HCT116 (cell line): ENCODE measurements around the gene RBM23. TPM values are rescaled to one million over a fixed set of nuclear protein-coding genes. Genes with fewer than 3 reads are reported as not detected.

Experiments
- ATAC-seq: fragments of 200-7000 bp; cut with Tn5 transposase; 2 replicates; pipeline ENCODE4 v1.9.1; 2020; ENCODE audit warnings: mild to moderate bottlenecking, moderate library complexity
- BruUV-seq: library from RNA; stranded (reverse); fragments of 400-500 nt; replicated peaks from 2 replicates; lab custom pipeline; 2021; lab: Mats Ljungman, UMichigan
- CTCF ChIA-PET: fragments of 300-600 bp; sonication (Branson Sonifier 250); formaldehyde crosslinking; loops from one replicate; lab custom pipeline; 2021; ENCODE audit warnings: antibody characterized with exemption; lab: Charles Lee
- POLR2A ChIA-PET: fragments of 300-600, 350-600 bp; sonication (Branson Sonifier 250); formaldehyde crosslinking; loops from one replicate; lab custom pipeline; 2021; ENCODE audit warnings: antibody characterized with exemption; lab: Charles Lee
- RAD21 ChIA-PET, 2 experiments: fragments of 300-600 bp; sonication (Branson Sonifier 250); formaldehyde crosslinking; loops; one replicate each; lab custom pipeline; 2023; ENCODE audit warnings: low total read pairs in 2 of 2; ENCODE audit not compliant: uncharacterized antibody in 2 of 2, unreplicated experiment in 2 of 2, low non-redundant PET in 1 of 2; lab: Charles Lee
- DNase-seq: peaks from one replicate; pipeline ENCODE4 v3.0.0-alpha.2; 2010; ENCODE audit warnings: low read depth, low spot score
- H2AFZ ChIP-seq: fragments of 200-600 bp; shearing (Covaris generic), sonication (generic); 2 replicates; pipeline ENCODE4 v1.6.1; 2017; ENCODE audit warnings: low read depth, mixed run types, mixed read lengths, antibody characterized with exemption, low read length; ENCODE audit not compliant: poor library complexity, severe bottlenecking
- H3K27ac ChIP-seq: 2 replicates; pipeline ENCODE4 v1.5.1; 2012; ENCODE audit warnings: low read depth, low read length
- H3K27me3 ChIP-seq: fragments of 200-600 bp; sonication (generic); 2 replicates; pipeline ENCODE4 v1.6.1; 2016; ENCODE audit warnings: mixed run types, low read length, mixed read lengths; ENCODE audit not compliant: insufficient read depth
- H3K36me3 ChIP-seq, 2 experiments: fragments of 200-500 bp in 1 of 2; fragments of 200-600 bp in 1 of 2; sonication (Bioruptor generic) in 1 of 2; sonication (generic) in 1 of 2; 2 replicates each; pipeline versions ENCODE4 v1.5.1 to v1.6.1; 2014 to 2016; ENCODE audit warnings: low read length in 2 of 2, inconsistent platforms in 1 of 2, mixed read lengths in 1 of 2, mixed run types in 1 of 2; ENCODE audit not compliant: insufficient read depth in 2 of 2, control insufficient read depth in 1 of 2
- H3K4me1 ChIP-seq, 2 experiments: fragments of 200-600 bp in 1 of 2; sonication (generic) in 1 of 2; 2 replicates each; pipeline versions ENCODE4 v1.5.1 to v1.6.1; 2012 to 2017; ENCODE audit warnings: low read length in 2 of 2, inconsistent platforms in 1 of 2, mild to moderate bottlenecking in 1 of 2, mixed read lengths in 1 of 2, mixed run types in 1 of 2, moderate library complexity in 1 of 2; ENCODE audit not compliant: insufficient read depth in 2 of 2, control insufficient read depth in 1 of 2
- H3K4me2 ChIP-seq: fragments of 200-600 bp; sonication (generic); 2 replicates; pipeline ENCODE4 v1.6.1; 2017; ENCODE audit warnings: mixed run types, low read length, mixed read lengths
- H3K4me3 ChIP-seq, 2 experiments: fragments of 200-600 bp in 1 of 2; sonication (generic) in 1 of 2; replicated peaks in 1 of 2; 2 replicates each; pipeline ENCODE4 v1.5.1; 2011 to 2016; ENCODE audit warnings: low read length in 2 of 2, control low read depth in 1 of 2, low read depth in 1 of 2, mild to moderate bottlenecking in 1 of 2, mixed read lengths in 1 of 2, mixed run types in 1 of 2
- H3K79me2 ChIP-seq: fragments of 200-600 bp; sonication (generic); 2 replicates; pipeline ENCODE4 v1.6.1; 2017; ENCODE audit warnings: mild to moderate bottlenecking, mixed run types, low read length, moderate library complexity, mixed read lengths; ENCODE audit not compliant: insufficient read depth
- H3K9ac ChIP-seq: fragments of 200-600 bp; sonication (generic); 2 replicates; pipeline ENCODE4 v1.6.1; 2016; ENCODE audit warnings: low read length, mixed read lengths
- H3K9me2 ChIP-seq: fragments of 200-600 bp; sonication (generic), shearing (Covaris generic); 2 replicates; pipeline ENCODE4 v1.6.1; 2017; ENCODE audit warnings: mixed run types, mild to moderate bottlenecking, moderate library complexity; ENCODE audit not compliant: insufficient read depth
- H3K9me3 ChIP-seq, 2 experiments: fragments of 200-500 bp in 1 of 2; fragments of 200-600 bp in 1 of 2; sonication (Bioruptor generic) in 1 of 2; sonication (generic) in 1 of 2; 2 replicates each; pipeline ENCODE4 v1.6.1; 2014 to 2017; ENCODE audit warnings: low read length in 2 of 2, mixed read lengths in 2 of 2, inconsistent platforms in 1 of 2, low read depth in 1 of 2, mild to moderate bottlenecking in 1 of 2, mixed run types in 1 of 2, moderate library complexity in 1 of 2; ENCODE audit not compliant: control insufficient read depth in 1 of 2, insufficient read depth in 1 of 2
- H4K20me1 ChIP-seq: fragments of 200-600 bp; sonication (generic), shearing (Covaris generic); 2 replicates; pipeline ENCODE4 v1.6.1; 2017; ENCODE audit warnings: mixed run types, mild to moderate bottlenecking, moderate library complexity; ENCODE audit not compliant: insufficient read depth
- CEBPB ChIP-seq: IDR thresholded peaks from 2 replicates; pipeline ENCODE4 v1.6.1; 2012; ENCODE audit warnings: low read depth
- FOSL1 ChIP-seq: IDR thresholded peaks from 2 replicates; pipeline ENCODE4 v1.6.1; 2012; ENCODE audit warnings: low read depth
- JUND ChIP-seq: IDR thresholded peaks from 2 replicates; pipeline ENCODE4 v1.6.1; 2012
- POLR2A ChIP-seq: IDR thresholded peaks from 2 replicates; pipeline ENCODE4 v1.7.0; 2011; ENCODE audit warnings: borderline replicate concordance; ENCODE audit not compliant: insufficient read depth, insufficient read length; ENCODE audit errors: extremely low read depth
- POLR2AphosphoS5 ChIP-seq: IDR thresholded peaks from 2 replicates; pipeline ENCODE4 v1.6.1; 2011; ENCODE audit warnings: mild to moderate bottlenecking, low read depth, low read length, moderate library complexity
- RAD21 ChIP-seq: IDR thresholded peaks from 2 replicates; pipeline ENCODE4 v1.6.1; 2012; ENCODE audit warnings: low read depth, mild to moderate bottlenecking
- SIN3A ChIP-seq: IDR thresholded peaks from 2 replicates; pipeline ENCODE4 v1.6.1; 2012; ENCODE audit warnings: low read depth
- SP1 ChIP-seq: IDR thresholded peaks from 2 replicates; pipeline ENCODE4 v1.6.1; 2012; ENCODE audit warnings: low read depth
- SRF ChIP-seq: IDR thresholded peaks from 2 replicates; pipeline ENCODE4 v1.6.1; 2012; ENCODE audit warnings: low read depth
- TCF7L2 ChIP-seq: IDR thresholded peaks from 2 replicates; pipeline ENCODE4 v1.7.0; 2011; ENCODE audit warnings: borderline replicate concordance, inconsistent platforms; ENCODE audit not compliant: insufficient read depth, insufficient read length; ENCODE audit errors: extremely low read depth
- YY1 ChIP-seq: IDR thresholded peaks from 2 replicates; pipeline ENCODE4 v1.6.1; 2011; ENCODE audit warnings: low read length, low read depth, moderate library complexity, mild to moderate bottlenecking; ENCODE audit not compliant: insufficient replicate concordance; ENCODE audit errors: extremely low read depth
- ZBTB33 ChIP-seq: IDR thresholded peaks from 2 replicates; pipeline ENCODE4 v1.6.1; 2011; ENCODE audit warnings: mild to moderate bottlenecking, low read length, moderate library complexity; ENCODE audit not compliant: insufficient replicate concordance; ENCODE audit errors: extremely low read depth
- ZFX ChIP-seq: fragments of 450-650 bp; IDR thresholded peaks from 2 replicates; pipeline ENCODE4 v1.6.1; 2017
- ZNF274 ChIP-seq: fragments of 200-500 bp; sonication (Bioruptor generic); IDR thresholded peaks from 2 replicates; pipeline ENCODE4 v1.6.1; 2014; ENCODE audit warnings: mild to moderate bottlenecking, low read depth, low read length, inconsistent platforms
- intact Hi-C: fragments of 100-400 bp; cut with micrococcal nuclease; formaldehyde crosslinking; loops from 2 replicates; pipeline ENCODE4 v1.10.0; 2022
- total RNA-seq: library from RNA; stranded (reverse); gene quantifications from one replicate; pipeline ENCODE4 v1.2.1, GENCODE V29; 2021; ENCODE audit not compliant: unreplicated experiment
- TF ChIP-seq, protein P1 (sequence below): IDR thresholded peaks from 2 replicates; pipeline ENCODE4 v1.6.1; 2012

Gene RBM23
- total RNA-seq, 1 experiment from 2014 or later = 67.2 TPM

- CTCF ChIA-PET = interaction anchor here (1.2 to 1.7 kb wide), 2 partner anchors 34 to 74 kb away, joined by 3 read pairs; no protein-coding TSS in a partner anchor
- Histone ChIP-seq H3K4me1 (peaks cover 0 to 22% of the 10 kb centered on the region in 2 experiments; a peak in 2 of 4 replicates), H4K20me1 (no peaks in the 10 kb centered on the region), H3K9me3 (no peaks in the 10 kb centered on the region), H3K9ac (no peak overlapping the region), H3K27me3 (no peaks in the 10 kb centered on the region), H3K9me2 (no peaks in the 10 kb centered on the region), H3K4me3 (no peak overlapping the region), H3K27ac (no peak overlapping the region), H3K36me3 (peaks cover 4 to 5% of the 10 kb centered on the region in 2 experiments; a peak in 2 of 4 replicates), H3K79me2 (no peaks in the 10 kb centered on the region), H2AFZ (no peak overlapping the region), H3K4me2 (no peak overlapping the region)
- BruUV-seq = no TSS peak
- POLR2A ChIA-PET = interaction anchor here (1.2 kb wide), 1 partner anchor 8 kb away, joined by 4 read pairs; no protein-coding TSS in a partner anchor
- intact Hi-C loops = no loop called here
- no peak for TF ChIP-seq ZBTB33
- TF ChIP-seq, protein P1, sequence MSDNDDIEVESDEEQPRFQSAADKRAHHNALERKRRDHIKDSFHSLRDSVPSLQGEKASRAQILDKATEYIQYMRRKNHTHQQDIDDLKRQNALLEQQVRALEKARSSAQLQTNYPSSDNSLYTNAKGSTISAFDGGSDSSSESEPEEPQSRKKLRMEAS = no peak
- DNase-seq (no peak), ATAC-seq (no peak)
- RAD21 ChIA-PET = no interaction called here
Observed at GRCh38 chr14:22896356-22896755, 22.6 kb downstream of the RBM23 start.

- ChIA-PET CTCF (no interaction called here), POLR2A (interaction anchor here (1.2 kb wide), 1 partner anchor 7 kb away, joined by 4 read pairs; no protein-coding TSS in a partner anchor), RAD21 (no interaction called here)
- no peaks in the 10 kb centered on the region for H3K79me2 ChIP-seq
- intact Hi-C loops = no loop called here
- DNase-seq = no peak
- no peak overlapping the region for H2AFZ ChIP-seq
- no peak overlapping the region for H3K4me3 ChIP-seq
- no peak overlapping the region for H3K4me2 ChIP-seq
- no peaks in the 10 kb centered on the region for H4K20me1 ChIP-seq
- no TSS peak for BruUV-seq
- no peaks in the 10 kb centered on the region for H3K9me3 ChIP-seq
- H3K36me3 ChIP-seq = no peaks in the 10 kb centered on the region
- H3K4me1 ChIP-seq = peaks cover 1 to 22% of the 10 kb centered on the region in 2 experiments; a peak in 3 of 4 replicates
- no peaks in the 10 kb centered on the region for H3K27me3 ChIP-seq
- no peaks in the 10 kb centered on the region for H3K9me2 ChIP-seq
- no peak for ATAC-seq
- no peak overlapping the region for H3K27ac ChIP-seq
- H3K9ac ChIP-seq = no peak overlapping the region
- TF ChIP-seq SRF (no peak), SP1 (no peak), FOSL1 (no peak), ZFX (no peak), POLR2AphosphoS5 (no peak), CEBPB (no peak), ZNF274 (no peak), POLR2A (no peak), SIN3A (no peak), RAD21 (no peak), ZBTB33 (no peak), YY1 (no peak), JUND (no peak), TCF7L2 (no peak)
Observed at GRCh38 chr14:22895402-22895801, 23.5 kb downstream of the RBM23 start.
